Endothelial cell of umbilical vein (primary cell): ENCODE measurements around the gene GNB2. TPM values are rescaled to one million over a fixed set of nuclear protein-coding genes. Genes with fewer than 3 reads are reported as not detected.

Experiments used
- BruUV-seq: library from RNA; stranded (reverse); fragments of 400-500 nt; replicated peaks from 2 replicates; lab custom pipeline; 2021; lab: Mats Ljungman, UMichigan
- CTCF ChIA-PET: fragments of 300-600, 350-600 bp; sonication (Branson Sonifier 250); formaldehyde crosslinking; loops from one replicate; lab custom pipeline; 2021; ENCODE audit warnings: antibody characterized with exemption, inconsistent platforms; lab: Charles Lee
- POLR2A ChIA-PET: fragments of 300-600, 350-600 bp; sonication (Branson Sonifier 250); formaldehyde crosslinking; loops from one replicate; lab custom pipeline; 2021; ENCODE audit warnings: antibody characterized with exemption, inconsistent platforms; lab: Charles Lee
- DNase-seq: peaks from one replicate; pipeline ENCODE4 v3.0.0-alpha.2; 2011; ENCODE audit warnings: low read depth, low spot score
- FAIRE-seq: peaks from 2 replicates; lab custom pipeline; 2011; peaks lifted over from hg19 to GRCh38; lab: Jason Lieb, UNC
- H2AFZ ChIP-seq: 2 replicates; pipeline ENCODE4 v1.6.0; 2012; ENCODE audit warnings: low read depth, low read length, control low read depth, inconsistent platforms
- H3K27ac ChIP-seq: 2 replicates; pipeline ENCODE4 v1.5.1; 2011; ENCODE audit warnings: low read depth, mild to moderate bottlenecking, control low read depth, low read length, moderate library complexity; ENCODE audit not compliant: insufficient read depth
- H3K27me3 ChIP-seq, 2 experiments: 2 replicates each; pipeline versions ENCODE4 v1.6.0 to v1.6.1; 2011; ENCODE audit warnings: low read length in 2 of 2, mixed read lengths in 1 of 2; ENCODE audit not compliant: control insufficient read depth in 2 of 2, insufficient read depth in 2 of 2
- H3K36me3 ChIP-seq, 2 experiments: 2 replicates in 1 of 2; 3 replicates in 1 of 2; pipeline ENCODE4 v1.5.1; 2011; ENCODE audit warnings: low read length in 2 of 2, mild to moderate bottlenecking in 1 of 2, moderate library complexity in 1 of 2; ENCODE audit not compliant: control insufficient read depth in 2 of 2, insufficient read depth in 2 of 2; ENCODE audit errors: extremely low read depth in 1 of 2
- H3K4me1 ChIP-seq: 3 replicates; pipeline ENCODE4 v1.5.1; 2011; ENCODE audit warnings: mild to moderate bottlenecking, low read length; ENCODE audit not compliant: control insufficient read depth, insufficient read depth; ENCODE audit errors: extremely low read depth
- H3K4me2 ChIP-seq: 2 replicates; pipeline ENCODE4 v1.6.1; 2011; ENCODE audit warnings: low read length, control low read depth, mixed read lengths; ENCODE audit not compliant: insufficient read depth
- H3K4me3 ChIP-seq, 3 experiments: fragments of 200-600 bp in 1 of 3; sonication (generic), shearing (Covaris generic) in 1 of 3; replicated peaks in 1 of 3; 2 replicates each; pipeline ENCODE4 v1.5.1; 2011 to 2016; ENCODE audit warnings: control low read depth in 3 of 3, low read length in 3 of 3, mild to moderate bottlenecking in 2 of 3, inconsistent platforms in 1 of 3, low read depth in 1 of 3, moderate library complexity in 1 of 3; ENCODE audit not compliant: insufficient read depth in 1 of 3
- H3K79me2 ChIP-seq: 2 replicates; pipeline ENCODE4 v1.6.0; 2012; ENCODE audit warnings: low read length, inconsistent platforms; ENCODE audit not compliant: control insufficient read depth, insufficient read depth
- H3K9ac ChIP-seq: replicated peaks from 2 replicates; pipeline ENCODE3; 2011; ENCODE audit warnings: low read length, control low read depth; ENCODE audit not compliant: insufficient read depth; ENCODE audit errors: extremely low read depth
- H3K9me1 ChIP-seq: replicated peaks from 3 replicates; pipeline ENCODE4 v1.6.0; 2011; ENCODE audit warnings: mild to moderate bottlenecking, low read length; ENCODE audit not compliant: control insufficient read depth, insufficient read depth; ENCODE audit errors: extremely low read depth
- H3K9me3 ChIP-seq: replicated peaks from 2 replicates; pipeline ENCODE4 v1.5.1; 2012; ENCODE audit warnings: low read length, inconsistent platforms; ENCODE audit not compliant: control insufficient read depth, insufficient read depth
- H4K20me1 ChIP-seq: replicated peaks from 2 replicates; pipeline ENCODE3; 2011; ENCODE audit warnings: mild to moderate bottlenecking, low read length; ENCODE audit not compliant: control insufficient read depth, insufficient read depth; ENCODE audit errors: extremely low read depth
- EZH2 ChIP-seq: IDR thresholded peaks from 2 replicates; pipeline ENCODE4 v1.6.1; 2012; ENCODE audit warnings: borderline replicate concordance, low read depth, mild to moderate bottlenecking, moderate library complexity, low read length, inconsistent platforms; ENCODE audit not compliant: severe bottlenecking
- FOS ChIP-seq: IDR thresholded peaks from 2 replicates; pipeline ENCODE4 v1.6.1; 2011; ENCODE audit warnings: mild to moderate bottlenecking, low read length, moderate library complexity, borderline replicate concordance; ENCODE audit not compliant: insufficient read depth
- JUN ChIP-seq: IDR thresholded peaks from 2 replicates; pipeline ENCODE4 v1.6.1; 2011; ENCODE audit warnings: borderline replicate concordance, low read depth; ENCODE audit not compliant: insufficient read length, insufficient read depth
- MYC ChIP-seq: IDR thresholded peaks from one replicate; pipeline ENCODE4 v1.6.1; 2011; ENCODE audit warnings: mild to moderate bottlenecking, low read depth, low read length
- POLR2A ChIP-seq: IDR thresholded peaks from 2 replicates; pipeline ENCODE4 v1.6.1; 2012; ENCODE audit warnings: low read depth, mild to moderate bottlenecking, control low read depth, low read length
- POLR2AphosphoS5 ChIP-seq: IDR thresholded peaks from 2 replicates; pipeline ENCODE4 v1.6.1; 2012; ENCODE audit warnings: low read depth, mild to moderate bottlenecking, control low read depth, low read length, moderate library complexity; ENCODE audit not compliant: insufficient read depth
- dilution Hi-C: fragments of 300-500 bp; cut with MboI; formaldehyde crosslinking; loops from one replicate; pipeline ENCODE4 v1.15.0; 2019; ENCODE audit warnings: low sequenced_read_pairs; ENCODE audit not compliant: extremely low pct_ligation_motif_present
- intact Hi-C: fragments of 100-400 bp; cut with micrococcal nuclease; formaldehyde crosslinking; loops from one replicate; pipeline ENCODE4 v1.10.0; 2022
- polyA plus RNA-seq, 4 experiments: library from polyadenylated mRNA; depleted of rRNA in 3 of 4; stranded (reverse) in 3 of 4; unstranded in 1 of 4; fragments of >200 nt; gene quantifications; 2 replicates each; pipeline versions ENCODE4 v1.2.1 to v1.2.3, GENCODE V29; 2011 to 2012; ENCODE audit warnings: missing spikeins in 1 of 4
- total RNA-seq: library from RNA; stranded (reverse); gene quantifications from 2 replicates; pipeline ENCODE4 v1.2.3, GENCODE V29; 2021
- TF ChIP-seq, protein P1 (sequence below), 2 donors: IDR thresholded peaks; 1 replicate in 1 of 2; 2 replicates in 1 of 2; pipeline ENCODE4 v1.5.1; 2011; ENCODE audit warnings: low read length in 2 of 2, mild to moderate bottlenecking in 2 of 2, moderate library complexity in 2 of 2, control low read depth in 1 of 2, inconsistent platforms in 1 of 2, low read depth in 1 of 2; ENCODE audit not compliant: insufficient read depth in 1 of 2; ENCODE audit errors: extremely low read depth in 1 of 2

Gene GNB2
- total and polyA plus RNA-seq, 2 donors (not counting 3 experiments of a cell fraction or from before 2014, with no cell fraction given), result 297 to 433 TPM

DNA sequence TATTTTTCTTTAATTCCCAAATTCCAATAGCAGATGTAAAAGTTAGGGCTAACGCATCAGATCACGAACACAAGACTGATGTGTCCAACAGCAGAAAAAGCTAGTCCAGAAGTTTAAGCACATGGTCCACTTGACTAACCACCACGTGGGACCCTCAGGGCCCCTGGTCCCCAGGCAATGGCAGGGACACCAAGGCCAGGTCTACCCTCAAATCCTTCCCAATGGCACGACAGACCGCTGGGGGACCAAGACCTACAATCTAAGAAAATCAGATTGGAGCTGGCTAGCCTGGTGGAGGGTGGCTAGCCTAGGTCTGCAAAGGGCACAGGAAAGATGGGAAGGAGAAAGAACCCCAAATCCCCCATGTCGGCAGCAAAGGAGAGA, 19.0 kb downstream of the GNB2 start:
- intact Hi-C loops, result loop anchor here (5.0 kb wide), 3 partner anchors 65 to 225 kb away; partner anchors contain the start of genes FBXO24 and LRCH4

More for the DNA sequence above, 19.0 kb downstream of the GNB2 start:
- DNase-seq (no peak), FAIRE-seq (peak; percentile 15)
- Histone ChIP-seq H3K27me3 (no peaks in the 10 kb centered on the region), H3K9ac (peak overlapping the region; percentile 78), H3K4me1 (peaks cover 16% of the 10 kb centered on the region), H3K79me2 (peaks cover 47% of the 10 kb centered on the region), H3K9me1 (no peaks in the 10 kb centered on the region), H3K36me3 (peaks cover 0 to 19% of the 10 kb centered on the region in 2 experiments), H3K9me3 (no peaks in the 10 kb centered on the region), H3K4me2 (peak overlapping the region; percentile 89), H3K27ac (no peak overlapping the region), H3K4me3 (peak overlapping the region in 2 of 3 experiments; percentile 65 to 80), H4K20me1 (peaks cover 2% of the 10 kb centered on the region), H2AFZ (no peak overlapping the region)
- TF ChIP-seq POLR2AphosphoS5, result no peak
- no peak for TF ChIP-seq POLR2A
- no peak for TF ChIP-seq JUN
- TF ChIP-seq MYC, result no peak
- TF ChIP-seq, protein P1, sequence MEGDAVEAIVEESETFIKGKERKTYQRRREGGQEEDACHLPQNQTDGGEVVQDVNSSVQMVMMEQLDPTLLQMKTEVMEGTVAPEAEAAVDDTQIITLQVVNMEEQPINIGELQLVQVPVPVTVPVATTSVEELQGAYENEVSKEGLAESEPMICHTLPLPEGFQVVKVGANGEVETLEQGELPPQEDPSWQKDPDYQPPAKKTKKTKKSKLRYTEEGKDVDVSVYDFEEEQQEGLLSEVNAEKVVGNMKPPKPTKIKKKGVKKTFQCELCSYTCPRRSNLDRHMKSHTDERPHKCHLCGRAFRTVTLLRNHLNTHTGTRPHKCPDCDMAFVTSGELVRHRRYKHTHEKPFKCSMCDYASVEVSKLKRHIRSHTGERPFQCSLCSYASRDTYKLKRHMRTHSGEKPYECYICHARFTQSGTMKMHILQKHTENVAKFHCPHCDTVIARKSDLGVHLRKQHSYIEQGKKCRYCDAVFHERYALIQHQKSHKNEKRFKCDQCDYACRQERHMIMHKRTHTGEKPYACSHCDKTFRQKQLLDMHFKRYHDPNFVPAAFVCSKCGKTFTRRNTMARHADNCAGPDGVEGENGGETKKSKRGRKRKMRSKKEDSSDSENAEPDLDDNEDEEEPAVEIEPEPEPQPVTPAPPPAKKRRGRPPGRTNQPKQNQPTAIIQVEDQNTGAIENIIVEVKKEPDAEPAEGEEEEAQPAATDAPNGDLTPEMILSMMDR (IDR thresholded peaks at IDR 0.05; ENCODE audit: extremely low read depth in 1 of 2, insufficient read depth in 1 of 2, low read depth in 1 of 2, low read length in 2 of 2), result no peak
- TF ChIP-seq FOS, result no peak
- no peak for TF ChIP-seq EZH2
- dilution Hi-C loops, result no loop called here
- ChIA-PET CTCF (interaction anchor here (1.0 to 7.5 kb wide), 15 partner anchors 10 to 227 kb away, joined by 3 to 76 read pairs (median 8); partner anchors contain the start of genes MOSPD3, POP7 and SLC12A9), POLR2A (interaction anchor here (0.6 to 2.6 kb wide), 3 partner anchors 13 to 276 kb away, joined by 4 to 6 read pairs (median 4); partner anchors contain the start of genes FBXO24 and POP7)
- BruUV-seq, result TSS peak; percentile 39
